Glutamatergic neuron (in vitro differentiated cells): ENCODE data around the gene AP5S1. TPM values are rescaled to one million over a fixed set of nuclear protein-coding genes. Genes with fewer than 3 reads are reported as not detected.

ENCODE experiments used
- DNase-seq: peaks from one replicate; pipeline ENCODE4 v3.0.0; 2022
- H3K27ac Mint-ChIP-seq: one replicate; pipeline ENCODE4 v1.8.0; 2020; ENCODE audit warnings: mild to moderate bottlenecking, mixed read lengths, inconsistent platforms; ENCODE audit not compliant: unreplicated experiment
- H3K27me3 Mint-ChIP-seq: one replicate; pipeline ENCODE4 v1.8.0; 2020; ENCODE audit warnings: mild to moderate bottlenecking, moderate library complexity, mixed read lengths, inconsistent platforms; ENCODE audit not compliant: unreplicated experiment
- H3K36me3 Mint-ChIP-seq: one replicate; pipeline ENCODE4 v1.8.0; 2020; ENCODE audit warnings: mild to moderate bottlenecking, mixed read lengths, inconsistent platforms; ENCODE audit not compliant: unreplicated experiment
- H3K4me1 Mint-ChIP-seq: one replicate; pipeline ENCODE4 v1.8.0; 2020; ENCODE audit warnings: mild to moderate bottlenecking, low read depth, mixed read lengths, inconsistent platforms; ENCODE audit not compliant: unreplicated experiment
- H3K4me3 Mint-ChIP-seq: one replicate; pipeline ENCODE4 v1.8.0; 2020; ENCODE audit warnings: mild to moderate bottlenecking, mixed read lengths, inconsistent platforms; ENCODE audit not compliant: unreplicated experiment
- H3K9me3 Mint-ChIP-seq: one replicate; pipeline ENCODE4 v1.8.0; 2020; ENCODE audit warnings: mild to moderate bottlenecking, moderate library complexity, mixed read lengths, inconsistent platforms; ENCODE audit not compliant: unreplicated experiment
- CTCF ChIP-seq: fragments of 200-600 bp; sonication (generic); IDR thresholded peaks from one replicate; pipeline ENCODE4 v1.5.0; 2021; ENCODE audit not compliant: partially characterized antibody, unreplicated experiment
- total RNA-seq: library from RNA; stranded (reverse); fragmentation: NEBNext Ultra II Directional; extraction: Animal tissue kit (Norgen Biotek cat#: 25700); gene quantifications from one replicate; pipeline ENCODE4 v1.2.1, GENCODE V29; 2021; ENCODE audit not compliant: unreplicated experiment

Gene AP5S1
- total RNA-seq, 1 donor from 2014 or later = 8.1 TPM

GRCh38 chr20:3858689-3859088, 38.3 kb downstream of the AP5S1 start:
- Mint-ChIP-seq H3K27me3 (peaks cover 3% of the 10 kb centered on the region), H3K4me1 (peaks cover 2% of the 10 kb centered on the region), H3K27ac (no peak overlapping the region), H3K9me3 (no peaks in the 10 kb centered on the region), H3K36me3 (peaks cover 10% of the 10 kb centered on the region), H3K4me3 (no peak overlapping the region)
- TF ChIP-seq CTCF = no peak
- no peak for DNase-seq

GRCh38 chr20:3861191-3861590, 40.8 kb downstream of the AP5S1 start:
- TF ChIP-seq CTCF = no peak
- Mint-ChIP-seq H3K4me3 (no peak overlapping the region), H3K36me3 (peaks cover 10% of the 10 kb centered on the region), H3K27me3 (peaks cover 3% of the 10 kb centered on the region), H3K4me1 (peaks cover 2% of the 10 kb centered on the region), H3K9me3 (no peaks in the 10 kb centered on the region), H3K27ac (no peak overlapping the region)
- no peak for DNase-seq

GRCh38 chr20:3862333-3862732, 42.0 kb downstream of the AP5S1 start:
- Mint-ChIP-seq H3K4me1 (peaks cover 2% of the 10 kb centered on the region), H3K9me3 (no peaks in the 10 kb centered on the region), H3K4me3 (no peak overlapping the region), H3K36me3 (peaks cover 10% of the 10 kb centered on the region), H3K27me3 (peaks cover 1% of the 10 kb centered on the region), H3K27ac (no peak overlapping the region)
- no peak for TF ChIP-seq CTCF
- no peak for DNase-seq

GRCh38 chr20:3863317-3863716, 43.0 kb downstream of the AP5S1 start:
- H3K9me3 Mint-ChIP-seq = no peaks in the 10 kb centered on the region
- H3K4me1 Mint-ChIP-seq = no peaks in the 10 kb centered on the region
- no peak for DNase-seq
- no peaks in the 10 kb centered on the region for H3K27me3 Mint-ChIP-seq
- no peak for TF ChIP-seq CTCF
- H3K27ac Mint-ChIP-seq = no peak overlapping the region
- H3K4me3 Mint-ChIP-seq = no peak overlapping the region
- peaks cover 10% of the 10 kb centered on the region for H3K36me3 Mint-ChIP-seq

GRCh38 chr20:3864518-3864917, 44.2 kb downstream of the AP5S1 start:
- TF ChIP-seq CTCF = no peak
- Mint-ChIP-seq H3K9me3 (no peaks in the 10 kb centered on the region), H3K4me3 (no peak overlapping the region), H3K4me1 (no peaks in the 10 kb centered on the region), H3K27me3 (no peaks in the 10 kb centered on the region), H3K36me3 (peaks cover 10% of the 10 kb centered on the region), H3K27ac (no peak overlapping the region)
- DNase-seq = no peak
